RCC 7860 (cell line): ENCODE results near the gene ADAM19.

Source experiments
- DNase-seq: peaks from one replicate; pipeline ENCODE4 v3.0.0-alpha.2; 2015; ENCODE audit warnings: low spot score
- FAIRE-seq: peaks from 2 replicates; lab custom pipeline; 2012; peaks lifted over from hg19 to GRCh38; lab: Jason Lieb, UNC

Gene ADAM19

GRCh38 chr5:157596487-157596886 is 20.9 kb upstream of the ADAM19 start:
- DNase-seq: no peak
- FAIRE-seq: no peak

- no peak for FAIRE-seq
Measured at GRCh38 chr5:157594675-157595459, 19.3 kb upstream of the ADAM19 start.

GRCh38 chr5:157594257-157594656 is 18.7 kb upstream of the ADAM19 start:
- DNase-seq (no peak), FAIRE-seq (no peak)

More at GRCh38 chr5:157594675-157595459, 19.3 kb upstream of the ADAM19 start:
- DNase-seq: no peak

- DNase-seq (no peak), FAIRE-seq (no peak)
Measured at GRCh38 chr5:157593052-157593757, 17.6 kb upstream of the ADAM19 start.

- FAIRE-seq (no peak), DNase-seq (no peak)
Measured at GRCh38 chr5:157592594-157592993, 17.0 kb upstream of the ADAM19 start.

- FAIRE-seq (no peak), DNase-seq (no peak)
Measured at GRCh38 chr5:157590478-157590877, 14.9 kb upstream of the ADAM19 start.

- FAIRE-seq: no peak
- DNase-seq: no peak
Measured at GRCh38 chr5:157584628-157585027, 9.1 kb upstream of the ADAM19 start.

GRCh38 chr5:157582731-157583620 is 7.4 kb upstream of the ADAM19 start:
- FAIRE-seq (no peak), DNase-seq (no peak)

- FAIRE-seq (no peak), DNase-seq (no peak)
Measured at GRCh38 chr5:157581901-157582300, 6.3 kb upstream of the ADAM19 start.

GRCh38 chr5:157578079-157578780 is 2.7 kb upstream of the ADAM19 start:
- DNase-seq (no peak), FAIRE-seq (no peak)

GRCh38 chr5:157576678-157577077 is 1.1 kb upstream of the ADAM19 start:
- FAIRE-seq: no peak

GRCh38 chr5:157574456-157575380 is 857 bp downstream of the ADAM19 start:
- DNase-seq: peak; percentile 21

More at GRCh38 chr5:157576678-157577077, 1.1 kb upstream of the ADAM19 start:
- no peak for DNase-seq

GRCh38 chr5:157571357-157571827 is 4.2 kb downstream of the ADAM19 start:
- no peak for FAIRE-seq
- DNase-seq: peak; percentile 51

More at GRCh38 chr5:157574456-157575380, 857 bp downstream of the ADAM19 start:
- FAIRE-seq: no peak

- FAIRE-seq: no peak
- DNase-seq: no peak
Measured at GRCh38 chr5:157570531-157571200, 4.9 kb downstream of the ADAM19 start.

- DNase-seq (no peak), FAIRE-seq (no peak)
Measured at GRCh38 chr5:157568720-157569119, 6.9 kb downstream of the ADAM19 start.

- DNase-seq (no peak), FAIRE-seq (no peak)
Measured at GRCh38 chr5:157568222-157568621, 7.4 kb downstream of the ADAM19 start.

- FAIRE-seq (no peak), DNase-seq (no peak)
Measured at GRCh38 chr5:157566902-157567489, 8.6 kb downstream of the ADAM19 start.

GRCh38 chr5:157563929-157564716 is 11.5 kb downstream of the ADAM19 start:
- DNase-seq (no peak), FAIRE-seq (no peak)
